WERI-Rb-1 (cell line): ENCODE results near the gene PHLDB2.

Experiments used
- DNase-seq: peaks from one replicate; pipeline ENCODE4 v3.0.0-alpha.2; 2020
- H3K27ac ChIP-seq: fragments of 250-450 bp; sonication (Bioruptor Pico); 2 replicates; pipeline ENCODE4 v1.5.1; 2020; ENCODE audit warnings: mild to moderate bottlenecking, moderate library complexity
- H3K27me3 ChIP-seq: fragments of 250-450 bp; sonication (Bioruptor Pico); 2 replicates; pipeline ENCODE4 v1.5.1; 2021; ENCODE audit warnings: mild to moderate bottlenecking, low read depth, moderate library complexity; ENCODE audit not compliant: insufficient read depth, severe bottlenecking
- H3K36me3 ChIP-seq: fragments of 250-450 bp; sonication (Bioruptor Pico); 2 replicates; pipeline ENCODE4 v1.5.1; 2020; ENCODE audit warnings: mild to moderate bottlenecking, moderate library complexity
- H3K4me3 ChIP-seq: 2 replicates; pipeline ENCODE4 v1.5.1; 2011; ENCODE audit warnings: low read depth, mild to moderate bottlenecking, control low read depth, low read length
- H3K9me3 ChIP-seq: fragments of 250-450 bp; sonication (Bioruptor Pico); 2 replicates; pipeline ENCODE4 v1.5.1; 2021; ENCODE audit warnings: mild to moderate bottlenecking, moderate library complexity; ENCODE audit not compliant: severe bottlenecking
- CTCF ChIP-seq: IDR thresholded peaks from 2 replicates; pipeline ENCODE4 v1.5.1; 2011; ENCODE audit warnings: low read depth, mild to moderate bottlenecking, control low read depth, inconsistent platforms, low read length

The PHLDB2 gene

DNA sequence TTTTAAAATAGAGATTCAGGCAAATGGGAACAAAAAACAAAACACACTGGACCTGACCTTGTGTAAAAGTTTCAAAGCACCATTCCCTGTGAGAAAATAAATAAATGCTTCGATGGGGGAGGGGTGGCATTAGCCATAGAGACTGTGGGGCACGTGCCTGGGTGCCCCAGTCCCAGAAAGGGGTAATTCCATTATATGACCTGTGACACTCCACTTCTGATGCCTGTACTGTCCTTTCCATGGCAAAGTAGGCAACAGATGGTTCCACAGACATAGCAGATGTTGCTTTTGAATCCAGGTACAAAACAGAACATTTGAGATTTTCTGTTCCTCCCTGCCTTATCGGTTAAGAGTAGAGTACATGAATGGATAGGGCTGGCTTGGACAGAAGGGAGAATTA lies 3.9 kb downstream of the PHLDB2 start:
- H3K36me3 ChIP-seq: no peaks in the 10 kb centered on the region
- peak overlapping the region; percentile 23 for H3K4me3 ChIP-seq
- no peaks in the 10 kb centered on the region for H3K27me3 ChIP-seq
- no peak for TF ChIP-seq CTCF
- H3K9me3 ChIP-seq: no peaks in the 10 kb centered on the region
- peak overlapping the region; percentile 75 for H3K27ac ChIP-seq
- DNase-seq: peak; percentile 56

GRCh38 chr3:111863942-111864694 lies 5.1 kb downstream of the PHLDB2 start:
- no peaks in the 10 kb centered on the region for H3K9me3 ChIP-seq
- no peak for DNase-seq
- H3K27ac ChIP-seq: peak overlapping the region; percentile 75
- H3K27me3 ChIP-seq: no peaks in the 10 kb centered on the region
- peak overlapping the region; percentile 23; the same call in 1 of the 2 replicates for H3K4me3 ChIP-seq
- no peaks in the 10 kb centered on the region for H3K36me3 ChIP-seq
- TF ChIP-seq CTCF: no peak

- Histone ChIP-seq H3K27ac (no peak overlapping the region), H3K36me3 (no peaks in the 10 kb centered on the region), H3K9me3 (no peaks in the 10 kb centered on the region), H3K4me3 (no peak overlapping the region), H3K27me3 (no peaks in the 10 kb centered on the region)
- no peak for TF ChIP-seq CTCF
- no peak for DNase-seq
Measured at GRCh38 chr3:111864821-111865656, 6.0 kb downstream of the PHLDB2 start.

GRCh38 chr3:111867889-111868426 lies 8.9 kb downstream of the PHLDB2 start:
- no peak for TF ChIP-seq CTCF
- Histone ChIP-seq H3K27ac (no peak overlapping the region), H3K4me3 (no peak overlapping the region), H3K9me3 (no peaks in the 10 kb centered on the region), H3K36me3 (no peaks in the 10 kb centered on the region), H3K27me3 (no peaks in the 10 kb centered on the region)
- DNase-seq: no peak

DNA sequence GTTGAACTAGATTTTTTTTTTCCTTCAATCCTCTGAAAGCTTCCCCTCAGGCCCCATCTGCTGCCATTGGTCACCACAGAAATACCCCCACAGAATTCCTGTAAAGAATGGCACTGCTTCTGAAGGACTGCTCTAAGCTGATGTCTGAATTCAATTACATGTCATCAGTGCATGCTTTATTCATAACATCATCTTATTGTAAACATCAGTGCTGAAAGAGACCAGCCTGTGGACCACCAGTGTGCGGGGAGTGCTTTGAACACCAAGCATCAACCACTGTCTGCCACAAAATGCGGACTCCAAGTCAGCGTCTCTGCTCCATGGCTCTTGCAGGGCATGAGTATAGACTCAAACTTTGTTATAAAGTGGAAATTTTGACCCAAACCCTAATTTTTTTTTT lies 11.6 kb downstream of the PHLDB2 start:
- no peak for TF ChIP-seq CTCF
- no peak for DNase-seq
- Histone ChIP-seq H3K27me3 (no peaks in the 10 kb centered on the region), H3K27ac (no peak overlapping the region), H3K4me3 (no peak overlapping the region), H3K36me3 (no peaks in the 10 kb centered on the region), H3K9me3 (no peaks in the 10 kb centered on the region)
